ENCODE results near the gene EHBP1L1. TPM values are rescaled to one million over a fixed set of nuclear protein-coding genes. Genes with fewer than 3 reads are reported as not detected.

The EHBP1L1 gene
- total RNA-seq, 4 donors from 2014 or later, result 40.5 to 71.0 (median 57.3) TPM

DNA sequence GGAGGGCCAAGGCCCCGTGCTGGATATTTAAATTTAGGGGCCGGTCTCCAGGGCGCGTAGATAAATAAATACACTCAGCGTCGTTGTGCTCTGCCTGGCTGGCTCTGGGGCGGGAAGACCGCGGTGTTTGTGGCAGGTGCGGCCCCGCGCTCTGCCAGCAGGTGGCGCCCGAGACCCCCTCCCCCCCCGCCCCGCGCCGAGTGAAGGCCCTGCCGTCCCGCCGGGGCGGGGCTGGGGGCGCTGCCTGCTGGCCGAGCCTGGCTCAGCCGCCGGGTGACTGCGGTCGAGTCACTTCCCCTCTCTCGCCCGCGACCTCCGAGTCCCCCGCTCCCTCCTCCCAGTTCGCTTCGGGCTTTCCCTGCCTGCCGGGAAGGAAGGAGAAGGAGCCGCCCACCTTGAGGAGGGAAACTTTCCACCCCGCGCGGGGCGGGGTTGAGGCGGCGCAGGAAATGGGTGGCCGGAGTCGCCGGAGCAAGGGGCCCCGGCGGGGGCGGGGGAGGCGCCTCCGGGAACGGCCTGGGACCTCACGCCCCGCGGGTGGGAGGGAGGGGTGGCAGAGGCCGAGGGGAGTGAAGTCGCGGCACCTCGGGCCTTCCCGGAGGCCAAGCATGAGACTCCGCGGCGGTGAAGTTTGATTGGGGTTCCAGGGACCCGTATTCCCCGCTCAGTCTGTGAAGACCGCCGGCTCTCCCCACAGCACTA is 1.6 kb upstream of the EHBP1L1 start:
- H3K4me3 ChIP-seq (ENCODE audit: low read depth, poor library complexity, severe bottlenecking), result no peak overlapping the region
- intact Hi-C loops (cut with DNase I; ENCODE audit: low total_unique reads), result no loop called here
- DNase-seq (ENCODE audit: low spot score in 2 of 2), result peak; percentile 81 to 97
- TF ChIP-seq POLR2A (IDR thresholded peaks at IDR 0.05) (no peak), CTCF (IDR thresholded peaks at IDR 0.05) (no peak)
- 0% methylated on average over 18 to 31 of the region's 67 CpGs for WGBS, 2 donors

DNA sequence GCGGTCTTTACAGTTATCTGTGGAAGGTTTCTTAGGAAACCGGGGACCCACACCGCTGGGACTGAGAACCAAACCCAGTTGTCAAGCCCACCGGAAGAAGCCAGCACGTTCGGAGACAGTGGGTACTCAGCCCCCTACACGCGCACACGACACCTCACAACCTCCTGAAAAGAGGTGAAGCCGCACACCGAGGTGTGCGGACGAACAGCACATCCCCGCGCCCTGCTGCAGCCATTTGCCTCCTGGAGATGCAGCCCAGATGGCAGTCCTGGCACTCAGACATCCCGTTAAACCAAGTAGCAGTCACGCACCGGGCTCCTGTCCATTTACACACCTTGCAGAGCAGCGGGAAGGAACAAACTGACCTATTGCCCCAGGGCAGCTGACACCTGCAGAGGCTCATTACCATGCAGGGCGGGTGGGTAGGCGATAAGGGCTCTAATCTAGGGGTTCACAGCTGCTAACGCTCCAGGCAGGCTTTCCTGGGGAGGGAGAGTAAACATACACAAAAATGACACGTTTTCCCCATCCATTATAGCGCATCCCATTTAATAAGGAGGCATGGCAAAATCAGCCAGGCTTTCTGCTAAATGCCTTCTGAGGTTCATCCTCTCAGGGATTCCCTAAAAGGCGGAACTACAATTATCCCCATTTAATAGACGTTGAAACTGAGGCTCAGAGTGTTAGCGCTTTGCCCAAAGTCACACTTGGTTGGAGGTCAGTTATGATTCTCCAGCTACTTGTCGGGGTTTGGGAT is 864 bp upstream of the EHBP1L1 start:
- intact Hi-C loops (cut with DNase I; ENCODE audit: low total_unique reads), result loop anchor here (5.0 kb wide), 1 partner anchor 37 kb away; the partner anchor contains the start of gene MAP3K11
- DNase-seq (ENCODE audit: low spot score in 2 of 2), result no peak
- TF ChIP-seq CTCF (IDR thresholded peaks at IDR 0.05), result no peak
- no peak for TF ChIP-seq POLR2A (IDR thresholded peaks at IDR 0.05)
- peak overlapping the region; percentile 6 for H3K4me3 ChIP-seq (ENCODE audit: low read depth, poor library complexity, severe bottlenecking)
- 11 to 16% methylated on average over 20 to 27 of the region's 28 CpGs for WGBS, 2 donors

GRCh38 chr11:65576232-65576866 is 496 bp downstream of the EHBP1L1 start:
- intact Hi-C loops (cut with DNase I; ENCODE audit: low total_unique reads), result loop anchor here (5.0 kb wide), 1 partner anchor 36 kb away; the partner anchor contains the start of gene MAP3K11
- no peak for DNase-seq (ENCODE audit: low spot score in 2 of 2)
- whole genome bisulfite sequencing, 2 donors, result 0 to 5% methylated on average over 15 to 25 of the region's 26 CpGs
- peak overlapping the region; percentile 49 for H3K4me3 ChIP-seq (ENCODE audit: low read depth, poor library complexity, severe bottlenecking)
- TF ChIP-seq CTCF (IDR thresholded peaks at IDR 0.05) (no peak), POLR2A (IDR thresholded peaks at IDR 0.05) (no peak)

DNA sequence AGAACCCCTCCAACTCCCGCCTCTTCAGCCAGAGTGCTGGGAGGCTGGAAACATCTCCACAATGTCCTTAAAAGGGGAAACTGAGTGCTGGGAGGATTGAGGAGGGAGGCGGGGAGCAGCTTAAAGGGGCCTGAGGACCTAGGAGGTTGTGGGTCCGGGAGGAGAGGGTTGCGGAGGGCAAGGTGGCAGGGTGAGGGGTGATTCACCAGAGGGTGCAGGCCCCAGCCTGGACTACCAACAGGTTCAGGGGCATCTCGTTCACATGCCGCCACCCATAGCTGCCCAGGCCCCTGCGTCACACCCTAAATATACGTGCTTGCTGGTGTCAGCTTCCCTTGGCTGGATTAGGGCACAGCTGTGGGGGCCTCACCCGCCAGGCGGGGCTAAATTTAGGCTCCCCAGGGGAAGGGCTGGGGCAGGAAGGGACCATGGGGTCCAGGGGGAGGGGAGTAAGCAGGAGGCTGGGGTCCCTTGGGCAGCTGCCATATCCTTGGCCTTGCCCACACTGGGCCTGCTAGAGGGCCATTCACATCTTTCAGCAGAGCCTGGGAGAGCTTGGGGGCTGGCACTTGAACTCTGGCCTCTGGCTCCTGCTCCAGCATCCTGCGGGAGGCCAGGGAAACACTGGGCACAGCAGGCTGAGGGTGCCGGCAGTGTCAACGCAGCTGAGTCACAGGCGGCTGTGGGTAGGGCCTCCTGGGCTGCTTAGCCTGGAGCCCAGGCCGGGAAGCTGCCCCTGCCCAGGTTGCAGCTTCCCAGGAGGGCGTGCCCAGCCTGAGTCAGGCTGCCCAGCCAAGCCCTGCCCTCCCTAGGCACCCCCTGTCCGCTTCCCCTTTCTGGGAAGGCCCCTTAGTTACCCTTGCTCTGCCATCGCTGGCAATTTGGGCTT is 1.3 kb downstream of the EHBP1L1 start:
- peak overlapping the region; percentile 49 for H3K4me3 ChIP-seq (ENCODE audit: low read depth, poor library complexity, severe bottlenecking)
- TF ChIP-seq POLR2A (IDR thresholded peaks at IDR 0.05) (no peak), CTCF (IDR thresholded peaks at IDR 0.05) (no peak)
- DNase-seq (ENCODE audit: low spot score in 2 of 2), result peak in 1 of 2 donors; percentile 95
- intact Hi-C loops (cut with DNase I; ENCODE audit: low total_unique reads), result loop anchor here (5.0 kb wide), 1 partner anchor 35 kb away; the partner anchor contains the start of gene MAP3K11
- WGBS, 2 donors, result 12 to 15% methylated on average over 17 to 18 of the region's 18 CpGs

GRCh38 chr11:65577756-65578109 is 1.9 kb downstream of the EHBP1L1 start:
- no peak for TF ChIP-seq CTCF (IDR thresholded peaks at IDR 0.05)
- WGBS, 2 donors, result 33 to 44% methylated on average over 8 of the region's 8 CpGs
- no peak overlapping the region for H3K4me3 ChIP-seq (ENCODE audit: low read depth, poor library complexity, severe bottlenecking)
- intact Hi-C loops (cut with DNase I; ENCODE audit: low total_unique reads), result loop anchor here (5.0 kb wide), 1 partner anchor 35 kb away; the partner anchor contains the start of gene MAP3K11
- no peak for DNase-seq (ENCODE audit: low spot score in 2 of 2)

All from lower leg skin (tissue), 4 donors.